AG20443 (cell line): ENCODE measurements around the gene CTSZ.
A peak's percentile ranks its signal among the peaks of the same experiment; 100 is the strongest.
"Not testable (repeated sequence)": the region's sequence is repeated elsewhere in the genome, so short reads cannot be mapped to it uniquely, and the experiment has no call there.

Experiments
- DNase-seq: peaks from one replicate; pipeline ENCODE4 v3.0.0; 2012; ENCODE audit warnings: low spot score, mixed read lengths

CTSZ gene

GRCh38 chr20:58996226-58996611, 10.8 kb downstream of the CTSZ start:
- no peak for DNase-seq

GRCh38 chr20:58995461-58996225, 11.4 kb downstream of the CTSZ start:
- DNase-seq: no peak

GRCh38 chr20:58994390-58995159, 12.5 kb downstream of the CTSZ start:
- no peak for DNase-seq

- no peak for DNase-seq
These were observed 13.5 kb downstream of the CTSZ start for GRCh38 chr20:58993332-58994248.

GRCh38 chr20:58992911-58993310, 14.1 kb downstream of the CTSZ start:
- no peak for DNase-seq

GRCh38 chr20:58991715-58992114, 15.3 kb downstream of the CTSZ start:
- DNase-seq: no peak

GRCh38 chr20:58990651-58991445, 16.2 kb downstream of the CTSZ start:
- DNase-seq: no peak

GRCh38 chr20:58989196-58989595, 17.9 kb downstream of the CTSZ start:
- no peak for DNase-seq

- DNase-seq: no peak
These were observed 18.5 kb downstream of the CTSZ start for GRCh38 chr20:58988565-58988882.

GRCh38 chr20:58987790-58988564, 19.1 kb downstream of the CTSZ start:
- no peak for DNase-seq

GRCh38 chr20:58986968-58987517, 20.0 kb downstream of the CTSZ start:
- DNase-seq: no peak

- DNase-seq: no peak
These were observed 20.6 kb downstream of the CTSZ start for GRCh38 chr20:58986286-58986967.

- no peak for DNase-seq
These were observed 21.4 kb downstream of the CTSZ start for GRCh38 chr20:58985656-58986055.

GRCh38 chr20:58984691-58985090, 22.4 kb downstream of the CTSZ start:
- no peak for DNase-seq

GRCh38 chr20:58983115-58983468, 24.0 kb downstream of the CTSZ start:
- DNase-seq: not testable (repeated sequence)

- DNase-seq: no peak
These were observed 24.5 kb downstream of the CTSZ start for GRCh38 chr20:58982406-58983114.

- DNase-seq: no peak
These were observed 25.3 kb downstream of the CTSZ start for GRCh38 chr20:58981628-58982364.

GRCh38 chr20:58980711-58981627, 26.1 kb downstream of the CTSZ start, which contains the start of gene NELFCD:
Gene NELFCD (plus strand): TSS chr20:58981256. CDS start chr20:58981310, 54 bp downstream.
- peak; percentile 100 for DNase-seq
